DND-41 (cell line): ENCODE measurements around the gene SRC.

Experiments
- ATAC-seq: fragments of 200-7000 bp; cut with Tn5 transposase; 3 replicates; pipeline ENCODE4 v1.9.1; 2021; ENCODE audit warnings: low read depth; ENCODE audit not compliant: insufficient read depth
- DNase-seq: peaks from one replicate; pipeline ENCODE4 v3.0.0-alpha.2; 2020
- H2AFZ ChIP-seq: 2 replicates; pipeline ENCODE4 v1.6.0; 2012; ENCODE audit warnings: low read depth, low read length
- H3K27ac ChIP-seq: 2 replicates; pipeline ENCODE4 v1.5.1; 2012; ENCODE audit warnings: low read length, inconsistent platforms
- H3K27me3 ChIP-seq: fragments of 200-600 bp; sonication (generic); 2 replicates; pipeline ENCODE4 v1.6.0; 2012; ENCODE audit warnings: low read length, mild to moderate bottlenecking, inconsistent platforms; ENCODE audit not compliant: insufficient read depth, poor library complexity
- H3K36me3 ChIP-seq: 2 replicates; pipeline ENCODE4 v1.5.1; 2012; ENCODE audit warnings: low read length, inconsistent platforms; ENCODE audit not compliant: insufficient read depth
- H3K4me1 ChIP-seq: 2 replicates; pipeline ENCODE4 v1.5.1; 2012; ENCODE audit warnings: mild to moderate bottlenecking, low read length; ENCODE audit not compliant: insufficient read depth
- H3K4me2 ChIP-seq: 2 replicates; pipeline ENCODE4 v1.6.0; 2012; ENCODE audit warnings: mild to moderate bottlenecking, moderate library complexity, low read length, inconsistent platforms; ENCODE audit not compliant: insufficient read depth
- H3K4me3 ChIP-seq, 2 experiments: fragments of 200-600 bp in 1 of 2; shearing (Covaris generic) in 1 of 2; 2 replicates each; pipeline ENCODE4 v1.5.1; 2012 to 2016; ENCODE audit warnings: inconsistent platforms in 2 of 2, low read length in 2 of 2, mild to moderate bottlenecking in 2 of 2, low read depth in 1 of 2, moderate library complexity in 1 of 2
- H3K79me2 ChIP-seq: 2 replicates; pipeline ENCODE4 v1.6.0; 2012; ENCODE audit warnings: low read length, inconsistent platforms; ENCODE audit not compliant: insufficient read depth
- H3K9ac ChIP-seq: 2 replicates; pipeline ENCODE4 v1.6.0; 2012; ENCODE audit warnings: low read depth, mild to moderate bottlenecking, inconsistent platforms, low read length, moderate library complexity
- H3K9me3 ChIP-seq: 2 replicates; pipeline ENCODE4 v1.5.1; 2012; ENCODE audit warnings: low read length, moderate library complexity, mild to moderate bottlenecking, inconsistent platforms; ENCODE audit not compliant: insufficient read depth, severe bottlenecking
- H4K20me1 ChIP-seq: 2 replicates; pipeline ENCODE4 v1.6.0; 2012; ENCODE audit warnings: low read length; ENCODE audit not compliant: insufficient read depth
- EZH2 ChIP-seq: IDR thresholded peaks from 3 replicates; pipeline ENCODE4 v1.6.1; 2012; ENCODE audit warnings: borderline replicate concordance, low read depth, mild to moderate bottlenecking, moderate library complexity, low read length, inconsistent platforms; ENCODE audit not compliant: severe bottlenecking
- TF ChIP-seq, protein P1 (sequence below): IDR thresholded peaks from 2 replicates; pipeline ENCODE4 v1.5.1; 2012; ENCODE audit warnings: borderline replicate concordance, low read length, moderate library complexity, mild to moderate bottlenecking; ENCODE audit not compliant: poor library complexity, severe bottlenecking; ENCODE audit errors: extremely low read depth

SRC gene

DNA sequence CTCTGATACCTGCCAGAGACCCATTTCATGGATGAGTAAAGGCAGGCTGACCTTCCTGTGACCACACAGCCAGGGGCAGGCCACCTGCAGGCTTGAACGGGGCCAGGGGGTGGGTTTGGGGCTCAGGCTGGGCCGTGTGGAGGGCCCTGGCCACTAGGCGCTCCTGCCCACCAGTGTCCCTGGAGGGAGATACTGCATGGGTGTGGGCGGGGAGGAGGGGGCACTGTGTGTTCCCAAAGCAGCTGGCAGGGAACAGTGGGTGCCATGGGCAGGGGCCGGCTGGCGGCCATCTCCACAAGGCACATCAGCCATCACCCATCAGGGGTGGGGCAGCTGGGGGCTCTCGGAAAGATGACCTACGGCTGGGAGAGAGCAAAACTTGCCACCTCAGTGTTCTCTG, 15.4 kb downstream of the SRC start:
- Histone ChIP-seq H3K27ac (no peak overlapping the region), H3K4me2 (no peak overlapping the region), H3K9me3 (no peaks in the 10 kb centered on the region), H3K4me3 (no peak overlapping the region), H3K79me2 (no peaks in the 10 kb centered on the region; the same call in 1 of the 2 replicates), H2AFZ (no peak overlapping the region), H3K36me3 (0 out of 2 replicates have a peak, but pooled peaks cover 4% of the 10 kb centered on the region), H3K4me1 (no peaks in the 10 kb centered on the region), H3K27me3 (no peaks in the 10 kb centered on the region), H4K20me1 (peaks cover 37% of the 10 kb centered on the region), H3K9ac (no peak overlapping the region)
- DNase-seq: no peak
- ATAC-seq: no peak
- TF ChIP-seq, protein P1, sequence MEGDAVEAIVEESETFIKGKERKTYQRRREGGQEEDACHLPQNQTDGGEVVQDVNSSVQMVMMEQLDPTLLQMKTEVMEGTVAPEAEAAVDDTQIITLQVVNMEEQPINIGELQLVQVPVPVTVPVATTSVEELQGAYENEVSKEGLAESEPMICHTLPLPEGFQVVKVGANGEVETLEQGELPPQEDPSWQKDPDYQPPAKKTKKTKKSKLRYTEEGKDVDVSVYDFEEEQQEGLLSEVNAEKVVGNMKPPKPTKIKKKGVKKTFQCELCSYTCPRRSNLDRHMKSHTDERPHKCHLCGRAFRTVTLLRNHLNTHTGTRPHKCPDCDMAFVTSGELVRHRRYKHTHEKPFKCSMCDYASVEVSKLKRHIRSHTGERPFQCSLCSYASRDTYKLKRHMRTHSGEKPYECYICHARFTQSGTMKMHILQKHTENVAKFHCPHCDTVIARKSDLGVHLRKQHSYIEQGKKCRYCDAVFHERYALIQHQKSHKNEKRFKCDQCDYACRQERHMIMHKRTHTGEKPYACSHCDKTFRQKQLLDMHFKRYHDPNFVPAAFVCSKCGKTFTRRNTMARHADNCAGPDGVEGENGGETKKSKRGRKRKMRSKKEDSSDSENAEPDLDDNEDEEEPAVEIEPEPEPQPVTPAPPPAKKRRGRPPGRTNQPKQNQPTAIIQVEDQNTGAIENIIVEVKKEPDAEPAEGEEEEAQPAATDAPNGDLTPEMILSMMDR: no peak
- no peak for TF ChIP-seq EZH2

DNA sequence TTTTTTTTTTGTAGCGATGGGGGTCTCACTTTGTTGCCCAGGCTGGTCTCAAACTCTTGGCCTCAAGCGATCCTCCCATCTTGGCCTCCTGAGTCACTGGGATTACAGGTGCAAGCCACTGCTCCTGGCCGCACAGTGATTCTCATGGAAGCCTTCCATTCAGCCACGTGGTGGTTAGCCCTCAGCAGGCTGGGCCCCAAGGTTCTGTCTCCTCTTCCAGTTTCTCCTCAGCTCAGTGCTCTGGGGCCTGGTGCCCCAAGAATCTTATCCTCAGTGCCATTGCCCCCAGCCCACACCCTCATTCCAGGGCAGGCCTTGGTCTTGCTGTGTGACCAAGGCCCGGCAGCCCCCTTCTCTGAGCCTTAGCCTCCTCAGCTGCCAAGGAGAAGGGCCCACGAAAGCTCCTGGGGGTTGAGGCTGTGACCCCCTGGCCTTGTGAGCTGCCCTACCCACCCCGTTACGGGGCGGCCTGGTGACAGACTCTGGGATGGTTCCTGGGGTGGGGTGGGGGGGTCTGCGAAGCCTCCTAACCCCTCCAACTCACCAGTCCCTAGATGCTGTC, 16.4 kb downstream of the SRC start:
- DNase-seq: no peak
- peaks cover 35% of the 10 kb centered on the region for H4K20me1 ChIP-seq
- H3K27me3 ChIP-seq: no peaks in the 10 kb centered on the region
- no peaks in the 10 kb centered on the region for H3K4me1 ChIP-seq
- no peak for TF ChIP-seq EZH2
- TF ChIP-seq, protein P1: no peak
- no peak overlapping the region for H3K4me3 ChIP-seq
- H2AFZ ChIP-seq: no peak overlapping the region
- ATAC-seq: no peak
- no peak overlapping the region for H3K9ac ChIP-seq
- no peak overlapping the region for H3K4me2 ChIP-seq
- 0 out of 2 replicates have a peak, but pooled peaks cover 4% of the 10 kb centered on the region for H3K36me3 ChIP-seq
- H3K9me3 ChIP-seq: no peaks in the 10 kb centered on the region
- no peak overlapping the region for H3K27ac ChIP-seq
- no peaks in the 10 kb centered on the region; the same call in 1 of the 2 replicates for H3K79me2 ChIP-seq

DNA sequence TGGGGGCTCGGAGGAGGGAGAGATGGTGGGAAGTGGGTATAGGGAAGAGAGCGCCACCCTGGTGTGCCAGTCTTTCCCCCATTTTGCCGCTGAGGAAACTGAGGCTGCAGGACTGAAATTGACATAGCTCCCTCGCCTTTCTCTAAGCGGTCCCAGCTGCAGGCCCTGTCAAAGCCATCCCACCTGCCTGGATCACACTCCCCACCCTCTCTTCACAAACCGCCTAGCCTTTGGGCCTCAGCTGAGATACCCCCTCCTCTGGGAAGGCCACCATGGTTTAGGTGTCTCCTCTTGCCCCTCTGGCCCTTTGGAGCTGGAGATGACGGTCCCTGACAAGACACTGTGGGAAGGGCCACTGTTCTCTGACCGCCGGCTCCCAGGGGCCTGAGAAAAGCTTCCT, 16.9 kb downstream of the SRC start:
- Histone ChIP-seq H3K9ac (no peak overlapping the region), H3K9me3 (no peaks in the 10 kb centered on the region), H3K4me3 (no peak overlapping the region), H4K20me1 (peaks cover 32% of the 10 kb centered on the region), H3K4me1 (no peaks in the 10 kb centered on the region), H3K27me3 (no peaks in the 10 kb centered on the region), H2AFZ (no peak overlapping the region), H3K4me2 (no peak overlapping the region), H3K79me2 (no peaks in the 10 kb centered on the region; the same call in 1 of the 2 replicates), H3K36me3 (0 out of 2 replicates have a peak, but pooled peaks cover 4% of the 10 kb centered on the region), H3K27ac (no peak overlapping the region)
- DNase-seq (no peak), ATAC-seq (no peak)
- TF ChIP-seq, protein P1: no peak
- TF ChIP-seq EZH2: no peak
